ENCODE data around the gene INTS12. TPM values are rescaled to one million over a fixed set of nuclear protein-coding genes. Genes with fewer than 3 reads are reported as not detected.

Gene INTS12
- total and polyA plus RNA-seq, 3 donors from 2014 or later = 22.3 to 27.9 (median 23.2) TPM

DNA sequence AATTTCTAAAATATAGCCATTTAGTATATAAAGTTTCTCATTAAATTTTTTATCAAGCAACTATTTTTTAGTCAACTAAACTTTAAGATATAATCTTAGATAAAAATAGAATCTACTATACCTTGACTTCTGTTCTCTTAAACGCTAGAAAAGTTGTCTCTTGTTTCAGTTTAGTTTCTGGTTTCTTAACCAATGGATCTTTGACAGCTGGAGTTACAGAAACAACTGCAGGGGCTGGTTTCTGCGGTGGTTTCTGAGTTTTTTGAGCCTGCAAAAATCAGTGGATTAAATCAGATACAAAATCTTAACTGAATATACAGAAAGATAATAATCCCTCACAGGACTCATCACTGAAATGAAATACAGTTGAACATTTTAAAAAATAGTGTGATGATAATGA lies 21.9 kb downstream of the INTS12 start:
- Histone ChIP-seq H3K9me3 (no peaks in the 10 kb centered on the region), H3K4me3 (no peak overlapping the region), H3K27ac (no peak overlapping the region), H3K4me1 (no peaks in the 10 kb centered on the region), H3K36me3 (ENCODE audit: low read depth, missing control alignments) (no peaks in the 10 kb centered on the region), H3K27me3 (no peaks in the 10 kb centered on the region)
- TF ChIP-seq, protein P1, sequence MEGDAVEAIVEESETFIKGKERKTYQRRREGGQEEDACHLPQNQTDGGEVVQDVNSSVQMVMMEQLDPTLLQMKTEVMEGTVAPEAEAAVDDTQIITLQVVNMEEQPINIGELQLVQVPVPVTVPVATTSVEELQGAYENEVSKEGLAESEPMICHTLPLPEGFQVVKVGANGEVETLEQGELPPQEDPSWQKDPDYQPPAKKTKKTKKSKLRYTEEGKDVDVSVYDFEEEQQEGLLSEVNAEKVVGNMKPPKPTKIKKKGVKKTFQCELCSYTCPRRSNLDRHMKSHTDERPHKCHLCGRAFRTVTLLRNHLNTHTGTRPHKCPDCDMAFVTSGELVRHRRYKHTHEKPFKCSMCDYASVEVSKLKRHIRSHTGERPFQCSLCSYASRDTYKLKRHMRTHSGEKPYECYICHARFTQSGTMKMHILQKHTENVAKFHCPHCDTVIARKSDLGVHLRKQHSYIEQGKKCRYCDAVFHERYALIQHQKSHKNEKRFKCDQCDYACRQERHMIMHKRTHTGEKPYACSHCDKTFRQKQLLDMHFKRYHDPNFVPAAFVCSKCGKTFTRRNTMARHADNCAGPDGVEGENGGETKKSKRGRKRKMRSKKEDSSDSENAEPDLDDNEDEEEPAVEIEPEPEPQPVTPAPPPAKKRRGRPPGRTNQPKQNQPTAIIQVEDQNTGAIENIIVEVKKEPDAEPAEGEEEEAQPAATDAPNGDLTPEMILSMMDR (IDR thresholded peaks at IDR 0.05) = no peak
- TF ChIP-seq POLR2A (IDR thresholded peaks at IDR 0.05) = no peak
- intact Hi-C loops (cut with DNase I; ENCODE audit: low total_unique reads) = no loop called here
- DNase-seq = no peak
- WGBS, 2 donors = 92% methylated on average over 2 of the region's 2 CpGs

DNA sequence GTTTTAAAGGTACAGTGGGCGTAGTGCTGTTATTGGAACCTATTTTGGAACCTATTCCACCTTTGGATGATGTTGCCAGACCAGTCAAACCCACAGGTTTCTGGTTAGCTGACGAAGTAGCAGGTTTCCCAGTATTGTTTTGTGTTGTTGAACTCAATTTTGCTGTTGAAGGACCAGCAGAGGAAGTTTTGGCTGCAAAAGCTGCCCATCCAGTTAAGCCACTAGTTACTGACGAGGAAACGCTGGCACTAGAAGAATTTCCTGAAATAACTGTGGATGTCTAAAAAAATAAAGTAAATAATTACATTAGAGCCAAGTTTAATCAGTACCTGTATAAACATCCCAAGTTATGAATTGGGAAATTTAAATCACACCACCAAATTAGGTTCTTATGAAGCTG lies 25.5 kb downstream of the INTS12 start:
- H3K36me3 ChIP-seq (ENCODE audit: low read depth, missing control alignments) = no peaks in the 10 kb centered on the region
- intact Hi-C loops (cut with DNase I; ENCODE audit: low total_unique reads) = no loop called here
- DNase-seq = no peak

GRCh38 chr4:105679186-105679585 lies 29.3 kb downstream of the INTS12 start:
- Histone ChIP-seq H3K4me3 (no peak overlapping the region), H3K4me1 (no peaks in the 10 kb centered on the region), H3K36me3 (ENCODE audit: low read depth, missing control alignments) (no peaks in the 10 kb centered on the region), H3K9me3 (no peaks in the 10 kb centered on the region), H3K27ac (no peak overlapping the region), H3K27me3 (no peaks in the 10 kb centered on the region)
- DNase-seq = no peak
- WGBS, 2 donors = 54 to 74% methylated on average over 2 of the region's 2 CpGs
- TF ChIP-seq, protein P1 (IDR thresholded peaks at IDR 0.05) = no peak
- TF ChIP-seq POLR2A (IDR thresholded peaks at IDR 0.05) = no peak
- intact Hi-C loops (cut with DNase I; ENCODE audit: low total_unique reads) = no loop called here

More for the DNA sequence above, 25.5 kb downstream of the INTS12 start:
- TF ChIP-seq, protein P1 (IDR thresholded peaks at IDR 0.05) = no peak
- no peak for TF ChIP-seq POLR2A (IDR thresholded peaks at IDR 0.05)
- H3K27me3 ChIP-seq = no peaks in the 10 kb centered on the region
- H3K9me3 ChIP-seq = no peaks in the 10 kb centered on the region
- H3K27ac ChIP-seq = no peak overlapping the region
- H3K4me3 ChIP-seq = no peak overlapping the region
- H3K4me1 ChIP-seq = no peaks in the 10 kb centered on the region
- WGBS, 2 donors = 92 to 99% methylated on average over 4 of the region's 4 CpGs

DNA sequence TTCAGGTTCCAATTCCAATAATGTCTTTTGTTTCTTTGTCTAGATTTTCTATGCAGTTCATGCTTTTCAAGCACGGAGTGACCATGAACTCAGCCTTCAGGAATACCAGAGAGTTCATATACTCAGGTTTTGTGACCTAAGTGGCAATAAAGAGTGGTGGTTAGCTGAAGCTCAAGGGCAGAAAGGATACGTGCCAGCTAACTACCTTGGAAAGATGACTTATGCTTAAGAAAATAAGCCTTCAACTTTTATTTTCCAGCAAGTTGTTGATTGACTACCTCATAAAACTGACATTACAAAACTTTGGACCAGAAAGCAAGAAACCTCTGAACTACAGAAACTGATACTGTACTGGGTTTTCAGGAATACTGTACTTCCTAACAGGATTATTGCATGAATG lies 30.8 kb downstream of the INTS12 start:
- TF ChIP-seq, protein P1 (IDR thresholded peaks at IDR 0.05) = no peak
- TF ChIP-seq POLR2A (IDR thresholded peaks at IDR 0.05) = no peak
- DNase-seq = no peak
- no peak overlapping the region for H3K4me3 ChIP-seq
- H3K4me1 ChIP-seq = no peaks in the 10 kb centered on the region
- H3K9me3 ChIP-seq = no peaks in the 10 kb centered on the region
- H3K27ac ChIP-seq = no peak overlapping the region
- no peaks in the 10 kb centered on the region for H3K27me3 ChIP-seq
- WGBS, 2 donors = 61 to 71% methylated on average over 2 of the region's 2 CpGs
- H3K36me3 ChIP-seq (ENCODE audit: low read depth, missing control alignments) = no peaks in the 10 kb centered on the region
- intact Hi-C loops (cut with DNase I; ENCODE audit: low total_unique reads) = no loop called here

- H3K4me1 ChIP-seq = no peaks in the 10 kb centered on the region
These were observed 34.5 kb downstream of the INTS12 start for GRCh38 chr4:105674011-105674410.

More at GRCh38 chr4:105674011-105674410, 34.5 kb downstream of the INTS12 start:
- WGBS, 2 donors = 93 to 100% methylated on average over 1 of the region's 1 CpG
- Histone ChIP-seq H3K36me3 (ENCODE audit: low read depth, missing control alignments) (no peaks in the 10 kb centered on the region), H3K27me3 (no peaks in the 10 kb centered on the region), H3K27ac (no peak overlapping the region), H3K4me3 (no peak overlapping the region), H3K9me3 (no peaks in the 10 kb centered on the region)
- DNase-seq = no peak
- intact Hi-C loops (cut with DNase I; ENCODE audit: low total_unique reads) = no loop called here
- TF ChIP-seq, protein P1 (IDR thresholded peaks at IDR 0.05) = no peak
- TF ChIP-seq POLR2A (IDR thresholded peaks at IDR 0.05) = no peak

Measured in testis (tissue), 3 donors.